AG04449 (cell line): ENCODE measurements around the gene SSTR3.

ENCODE experiments used
- CTCF ChIA-PET: fragments of 350-600 bp; formaldehyde crosslinking; extraction: SDS; loops from one replicate; lab custom pipeline; 2021; ENCODE audit warnings: antibody characterized with exemption; lab: Yijun Ruan, JAX
- POLR2A ChIA-PET: fragments of 400-600, 350-600 bp; formaldehyde crosslinking; extraction: SDS; loops from one replicate; lab custom pipeline; 2020; ENCODE audit warnings: antibody characterized with exemption, inconsistent platforms; lab: Yijun Ruan, JAX
- DNase-seq: peaks from one replicate; pipeline ENCODE4 v3.0.0-alpha.2; 2010; ENCODE audit warnings: low read depth, low spot score
- H3K4me3 ChIP-seq: 2 replicates; pipeline ENCODE4 v1.5.1; 2011; ENCODE audit warnings: low read depth, mild to moderate bottlenecking, control low read depth, low read length
- TF ChIP-seq, protein P1 (sequence below): IDR thresholded peaks from one replicate; pipeline ENCODE4 v1.5.1; 2011; ENCODE audit warnings: mild to moderate bottlenecking, moderate library complexity, low read length, control low read depth, inconsistent platforms; ENCODE audit not compliant: insufficient read depth; ENCODE audit errors: missing control alignments

Gene SSTR3

DNA sequence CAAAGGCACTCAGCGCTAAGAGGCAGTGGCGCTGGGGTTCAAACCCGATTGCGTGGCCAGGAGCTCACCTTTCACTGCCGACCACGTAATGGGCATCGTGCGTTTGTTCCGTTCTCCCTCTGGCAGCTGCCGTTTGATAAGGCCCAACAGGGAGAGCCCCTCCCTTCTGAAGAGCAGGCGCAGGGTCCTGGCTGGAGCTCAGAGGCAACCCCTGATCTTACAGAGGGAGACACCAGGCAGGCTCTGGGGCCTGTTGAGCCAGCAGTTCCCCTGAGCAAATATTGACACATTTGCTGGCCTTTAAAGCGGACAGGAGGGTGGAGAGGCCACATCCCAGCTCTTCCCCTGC, 12.5 kb downstream of the SSTR3 start:
- TF ChIP-seq, protein P1, sequence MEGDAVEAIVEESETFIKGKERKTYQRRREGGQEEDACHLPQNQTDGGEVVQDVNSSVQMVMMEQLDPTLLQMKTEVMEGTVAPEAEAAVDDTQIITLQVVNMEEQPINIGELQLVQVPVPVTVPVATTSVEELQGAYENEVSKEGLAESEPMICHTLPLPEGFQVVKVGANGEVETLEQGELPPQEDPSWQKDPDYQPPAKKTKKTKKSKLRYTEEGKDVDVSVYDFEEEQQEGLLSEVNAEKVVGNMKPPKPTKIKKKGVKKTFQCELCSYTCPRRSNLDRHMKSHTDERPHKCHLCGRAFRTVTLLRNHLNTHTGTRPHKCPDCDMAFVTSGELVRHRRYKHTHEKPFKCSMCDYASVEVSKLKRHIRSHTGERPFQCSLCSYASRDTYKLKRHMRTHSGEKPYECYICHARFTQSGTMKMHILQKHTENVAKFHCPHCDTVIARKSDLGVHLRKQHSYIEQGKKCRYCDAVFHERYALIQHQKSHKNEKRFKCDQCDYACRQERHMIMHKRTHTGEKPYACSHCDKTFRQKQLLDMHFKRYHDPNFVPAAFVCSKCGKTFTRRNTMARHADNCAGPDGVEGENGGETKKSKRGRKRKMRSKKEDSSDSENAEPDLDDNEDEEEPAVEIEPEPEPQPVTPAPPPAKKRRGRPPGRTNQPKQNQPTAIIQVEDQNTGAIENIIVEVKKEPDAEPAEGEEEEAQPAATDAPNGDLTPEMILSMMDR, result no peak
- POLR2A ChIA-PET, result interaction anchor here (0.7 to 1.4 kb wide), 4 partner anchors 13 to 149 kb away, joined by 3 to 4 read pairs (median 3); partner anchors contain the start of gene KCTD17
- peak overlapping the region; percentile 43 for H3K4me3 ChIP-seq
- CTCF ChIA-PET, result interaction anchor here (0.6 to 8.0 kb wide), 59 partner anchors 11 to 616 kb away, joined by 3 to 199 read pairs (median 4); partner anchors contain the start of genes C1QTNF6, RAC2 and SSTR3
- no peak for DNase-seq

- peak; percentile 76 for DNase-seq
Measured at GRCh38 chr22:37199103-37199759, 13.0 kb downstream of the SSTR3 start.

DNA sequence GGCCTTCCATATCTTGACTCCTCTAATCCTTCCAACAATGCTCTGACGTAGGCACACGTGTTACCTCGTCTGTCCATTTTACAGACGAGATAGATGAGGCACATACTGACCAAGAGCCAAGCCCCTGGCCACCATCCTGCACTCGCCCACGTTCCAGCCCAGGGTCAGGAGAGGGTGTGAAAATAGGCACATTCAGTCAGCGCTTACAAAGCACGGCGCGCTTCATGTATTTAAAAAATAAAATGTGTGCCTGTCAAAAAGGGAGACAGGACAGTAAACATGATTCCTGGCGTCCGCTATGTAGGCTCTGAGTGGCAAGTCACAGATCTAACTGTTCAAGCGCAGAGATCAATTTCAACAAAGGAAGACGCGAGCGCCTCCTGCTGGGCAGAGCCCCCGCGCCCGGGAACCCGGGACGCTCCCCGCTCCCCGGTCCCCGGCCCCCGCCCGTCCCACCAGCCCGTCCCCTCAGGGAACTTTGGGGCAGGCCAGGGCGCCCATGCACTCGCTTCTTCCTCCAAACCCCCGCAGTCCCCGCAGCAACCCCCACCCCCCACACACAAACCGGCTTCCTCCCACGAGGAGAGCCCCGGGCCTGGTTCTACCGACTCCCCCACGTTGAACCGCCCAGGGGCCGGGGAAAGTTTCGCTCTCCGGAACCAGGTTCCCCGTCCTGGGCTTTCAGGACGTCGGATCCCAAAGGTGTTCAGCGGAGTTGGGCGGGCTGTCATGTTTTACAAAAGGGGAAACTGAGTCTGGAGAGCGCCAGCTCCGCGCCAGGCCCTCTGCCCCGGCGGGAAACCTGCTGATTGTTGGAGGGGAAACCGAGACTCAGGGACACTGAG, 13.8 kb downstream of the SSTR3 start:
- ChIA-PET POLR2A (interaction anchor here (1.4 kb wide), 1 partner anchor 22 kb away, joined by 3 read pairs; no protein-coding TSS in a partner anchor), CTCF (interaction anchor here (0.6 to 8.0 kb wide), 56 partner anchors 9 to 416 kb away, joined by 3 to 199 read pairs (median 5); partner anchors contain the start of genes C1QTNF6, MPST, RAC2 and SSTR3)
- no peak for DNase-seq
- TF ChIP-seq, protein P1, result peak; percentile 72
- peak overlapping the region; percentile 78 for H3K4me3 ChIP-seq

More at GRCh38 chr22:37199103-37199759, 13.0 kb downstream of the SSTR3 start:
- ChIA-PET CTCF (interaction anchor here (0.6 to 8.0 kb wide), 64 partner anchors 10 to 616 kb away, joined by 3 to 199 read pairs (median 5); partner anchors contain the start of genes C1QTNF6, RAC2 and SSTR3), POLR2A (interaction anchor here (0.7 to 1.4 kb wide), 4 partner anchors 12 to 148 kb away, joined by 3 to 4 read pairs (median 3); partner anchors contain the start of gene KCTD17)
- H3K4me3 ChIP-seq, result peak overlapping the region; percentile 78
- TF ChIP-seq, protein P1, result peak; percentile 99

GRCh38 chr22:37197451-37198257, 14.6 kb downstream of the SSTR3 start:
- TF ChIP-seq, protein P1, result no peak
- POLR2A ChIA-PET, result no interaction called here
- CTCF ChIA-PET, result interaction anchor here (0.5 to 8.0 kb wide), 24 partner anchors 9 to 415 kb away, joined by 3 to 199 read pairs (median 5); partner anchors contain the start of genes C1QTNF6, MPST, RAC2 and TST
- no peak overlapping the region for H3K4me3 ChIP-seq
- no peak for DNase-seq

DNA sequence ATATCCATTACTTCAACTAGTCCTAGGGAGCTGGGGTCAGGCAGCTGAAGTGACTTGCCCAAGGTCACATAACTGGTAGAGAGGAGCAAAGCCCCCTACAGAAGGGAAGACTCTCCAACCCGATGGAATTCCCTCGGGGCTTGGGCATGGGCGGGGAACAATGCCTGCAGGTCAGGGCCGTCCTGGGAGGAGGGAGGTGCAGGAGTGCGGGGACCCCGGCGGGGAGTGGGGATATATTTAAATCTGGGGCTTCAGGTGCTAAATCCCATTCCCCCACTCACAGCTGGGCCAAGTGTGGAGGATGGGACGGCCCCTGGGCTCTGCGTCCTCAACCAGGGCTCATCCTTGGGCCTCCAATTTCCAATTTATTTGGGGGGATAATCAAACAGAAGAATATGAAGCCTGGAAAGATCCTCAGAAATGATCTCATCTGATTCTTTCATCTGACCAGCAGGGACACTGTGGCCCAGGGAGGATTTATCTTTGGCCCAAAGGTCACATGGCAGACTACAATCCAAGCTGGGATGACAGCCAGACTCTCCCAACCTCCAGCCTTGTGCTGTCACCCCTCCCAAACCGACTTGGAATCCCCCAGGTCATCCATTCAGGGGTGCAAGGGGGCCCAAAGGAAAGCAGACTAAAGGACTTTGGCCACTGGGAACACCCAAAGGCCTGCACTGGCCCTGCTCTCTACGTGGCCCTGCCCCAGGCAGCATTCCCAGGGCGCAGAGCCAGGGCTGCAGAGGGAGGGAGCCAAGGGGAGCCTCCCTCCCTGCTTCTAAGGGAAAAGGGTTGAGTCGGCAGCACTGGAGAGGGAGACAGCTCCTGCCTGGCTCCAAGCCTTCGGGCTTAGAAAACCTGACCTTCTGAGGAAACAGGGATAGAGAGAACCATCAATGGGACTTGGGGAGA, 15.5 kb downstream of the SSTR3 start:
- TF ChIP-seq, protein P1, result no peak
- H3K4me3 ChIP-seq, result no peak overlapping the region
- ChIA-PET POLR2A (no interaction called here), CTCF (interaction anchor here (0.5 to 8.0 kb wide), 17 partner anchors 8 to 178 kb away, joined by 3 to 199 read pairs (median 6); partner anchors contain the start of genes C1QTNF6, MPST, RAC2 and TST)
- DNase-seq, result peak; percentile 41
